ENCODE measurements around the gene RANBP9. TPM values are rescaled to one million over a fixed set of nuclear protein-coding genes. Genes with fewer than 3 reads are reported as not detected.

The RANBP9 gene
- total RNA-seq, 1 donor from 2014 or later = 56.2 TPM

DNA sequence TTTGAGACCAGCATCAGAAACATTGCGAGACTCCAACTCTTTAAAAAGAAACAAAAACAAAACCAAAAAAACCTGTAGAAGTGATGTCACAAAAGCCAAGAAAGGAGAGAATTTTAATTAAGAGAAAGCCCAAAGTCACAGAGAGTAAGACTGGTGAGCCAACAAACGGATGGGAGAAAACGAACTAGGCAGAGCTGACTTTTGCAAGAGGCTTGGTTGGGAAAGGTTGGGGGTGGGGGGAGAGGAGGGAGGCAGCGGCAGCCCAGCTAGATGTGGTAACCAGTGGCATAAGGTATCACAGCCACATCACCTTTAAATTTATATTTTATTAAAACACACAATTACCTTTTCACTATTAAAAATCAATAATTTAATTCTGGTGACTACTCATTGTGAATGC, 73.0 kb downstream of the RANBP9 start:
- Mint-ChIP-seq H3K27me3 (no peaks in the 10 kb centered on the region), H3K27ac (peak overlapping the region; percentile 51), H3K4me3 (no peak overlapping the region), H3K9me3 (no peaks in the 10 kb centered on the region), H3K4me1 (peaks cover 29% of the 10 kb centered on the region), H3K36me3 (ENCODE audit: low read depth) (peaks cover 59% of the 10 kb centered on the region)
- intact Hi-C loops (cut with micrococcal nuclease) = no loop called here
- no peak for DNase-seq

DNA sequence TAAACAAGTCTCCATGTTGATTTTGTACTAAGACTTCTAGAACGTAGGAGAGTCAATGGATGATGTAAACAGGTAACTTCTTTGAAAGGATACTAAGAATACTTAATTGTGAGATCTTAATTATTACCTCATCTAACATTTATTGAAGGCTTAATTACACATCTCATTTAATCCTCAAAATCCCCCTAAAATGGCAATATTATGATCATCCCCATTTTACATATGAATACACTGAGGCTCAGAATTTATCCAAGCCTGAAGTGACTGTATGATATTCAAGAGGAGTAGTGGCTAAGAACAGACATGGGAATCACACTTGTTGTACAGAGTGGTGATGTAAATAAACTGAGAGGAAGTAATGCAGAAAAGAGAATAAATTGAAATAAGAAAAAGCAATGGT, 73.6 kb downstream of the RANBP9 start:
- DNase-seq = no peak
- Mint-ChIP-seq H3K36me3 (ENCODE audit: low read depth) (peaks cover 57% of the 10 kb centered on the region), H3K27me3 (no peaks in the 10 kb centered on the region), H3K4me1 (peaks cover 25% of the 10 kb centered on the region), H3K9me3 (no peaks in the 10 kb centered on the region), H3K27ac (peak overlapping the region; percentile 51), H3K4me3 (no peak overlapping the region)
- intact Hi-C loops (cut with micrococcal nuclease) = no loop called here

DNA sequence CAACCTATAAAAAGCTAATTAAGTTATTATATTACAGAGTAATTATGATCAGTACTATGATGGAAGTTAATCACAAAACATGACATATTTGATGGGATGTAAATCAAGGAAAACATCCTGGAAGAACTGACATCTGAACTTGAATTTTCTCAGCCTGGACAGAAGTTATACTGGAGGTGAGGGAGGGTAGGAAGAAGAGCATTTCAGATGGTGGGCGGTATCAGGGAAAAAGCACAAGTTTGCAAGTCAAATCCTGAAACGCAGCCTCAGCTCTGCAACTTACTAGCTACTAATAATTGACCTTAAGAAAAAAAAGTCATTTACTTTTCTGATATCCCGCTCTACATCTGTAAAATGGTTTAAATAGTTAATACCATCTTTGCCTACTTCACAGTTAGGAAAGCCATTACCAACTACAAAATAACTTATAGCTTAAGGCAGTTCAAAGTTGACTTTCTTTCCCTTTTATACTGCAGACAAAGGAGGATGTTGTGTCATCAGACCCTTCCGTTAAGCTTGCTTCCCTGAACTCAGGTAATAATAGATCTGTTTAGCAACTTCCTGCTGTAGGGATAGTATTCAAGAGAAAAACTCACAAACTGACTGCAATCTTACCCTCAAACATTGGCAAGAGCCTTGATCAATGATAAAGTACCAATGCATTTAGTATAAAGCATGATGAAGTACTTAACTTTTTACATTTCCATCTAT, 75.5 kb downstream of the RANBP9 start:
- Mint-ChIP-seq H3K4me3 (peak overlapping the region; percentile 11), H3K27me3 (no peaks in the 10 kb centered on the region), H3K9me3 (no peaks in the 10 kb centered on the region), H3K27ac (peak overlapping the region; percentile 63), H3K36me3 (ENCODE audit: low read depth) (peaks cover 62% of the 10 kb centered on the region), H3K4me1 (peaks cover 27% of the 10 kb centered on the region)
- intact Hi-C loops (cut with micrococcal nuclease) = no loop called here
- no peak for DNase-seq

DNA sequence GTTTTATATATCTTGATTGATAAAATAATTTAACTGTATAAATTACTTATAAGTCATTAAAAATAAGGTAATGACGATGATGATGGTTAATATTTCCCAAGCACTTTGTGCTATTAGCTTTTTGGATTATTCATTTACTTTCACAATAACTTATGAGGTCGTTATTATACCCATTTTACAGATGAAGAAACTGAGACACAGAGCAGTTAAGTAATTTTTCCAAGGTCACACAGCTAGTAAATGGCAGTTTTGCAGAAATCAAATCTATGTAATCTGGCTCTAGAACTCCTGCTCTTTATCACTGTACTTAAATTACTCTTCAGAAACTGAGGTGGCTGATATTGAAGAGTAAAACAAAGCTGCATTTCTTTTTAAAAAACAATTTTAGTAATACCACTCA, 78.3 kb downstream of the RANBP9 start:
- no peak for DNase-seq
- Mint-ChIP-seq H3K9me3 (no peaks in the 10 kb centered on the region), H3K36me3 (ENCODE audit: low read depth) (peaks cover 69% of the 10 kb centered on the region), H3K4me1 (peaks cover 33% of the 10 kb centered on the region), H3K27me3 (no peaks in the 10 kb centered on the region), H3K27ac (no peak overlapping the region), H3K4me3 (no peak overlapping the region)
- intact Hi-C loops (cut with micrococcal nuclease) = loop anchor here (5.0 kb wide), 1 partner anchor 74 kb away; no protein-coding TSS in a partner anchor

DNA sequence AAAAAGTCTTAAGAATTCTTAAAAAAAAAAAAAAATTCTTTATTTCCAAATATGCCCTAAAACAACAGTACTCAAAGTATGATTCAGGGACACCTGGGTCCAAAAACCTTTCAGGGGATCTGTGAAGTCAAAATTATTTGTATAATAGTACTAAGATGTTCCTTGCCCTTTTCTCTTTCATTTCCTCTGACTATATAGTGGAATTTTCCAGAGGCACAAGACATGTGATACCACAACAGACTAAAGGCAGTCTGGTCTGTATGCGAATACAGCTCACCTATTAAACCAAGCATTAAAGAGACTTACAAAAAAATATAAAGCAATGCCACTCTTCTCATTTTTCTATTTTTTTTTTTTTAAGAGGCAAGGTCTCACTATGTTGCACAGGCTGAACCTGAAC, 81.1 kb downstream of the RANBP9 start:
- Mint-ChIP-seq H3K27ac (peak overlapping the region; percentile 49), H3K27me3 (no peaks in the 10 kb centered on the region), H3K4me3 (no peak overlapping the region), H3K9me3 (no peaks in the 10 kb centered on the region), H3K36me3 (ENCODE audit: low read depth) (peaks cover 67% of the 10 kb centered on the region), H3K4me1 (peaks cover 14% of the 10 kb centered on the region)
- intact Hi-C loops (cut with micrococcal nuclease) = loop anchor here (5.0 kb wide), 1 partner anchor 77 kb away; no protein-coding TSS in a partner anchor
- no peak for DNase-seq

DNA sequence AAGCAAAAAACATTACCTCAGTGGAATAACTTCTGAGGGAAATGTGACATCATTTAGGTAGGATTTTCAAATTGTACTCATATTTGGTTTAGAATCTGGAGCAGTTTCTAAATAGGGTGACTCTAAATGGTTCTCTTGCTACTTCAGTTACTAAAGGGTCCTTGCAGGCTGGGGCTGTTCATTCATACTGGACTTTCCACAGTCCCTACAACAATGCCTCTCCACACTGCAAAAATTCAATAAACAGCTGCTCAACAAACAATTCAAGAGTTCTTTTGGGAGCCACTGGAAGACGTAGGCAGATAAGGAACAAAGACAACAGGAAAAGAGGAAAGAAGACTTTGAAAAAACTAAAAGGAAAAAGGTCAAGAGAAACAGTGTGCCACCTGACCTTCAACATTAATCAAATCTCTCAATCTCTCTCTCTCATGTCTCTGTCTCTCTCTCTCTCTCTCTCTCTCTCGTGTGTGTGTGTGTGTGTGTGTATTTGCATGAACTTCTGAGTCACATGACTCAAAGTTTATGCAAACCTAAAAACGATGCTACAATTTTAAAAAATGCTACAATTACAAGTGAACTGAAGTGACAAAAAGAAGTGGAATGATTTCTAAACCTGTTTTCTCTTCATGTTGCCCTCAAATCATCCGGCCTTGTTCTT, 82.0 kb downstream of the RANBP9 start:
- Mint-ChIP-seq H3K4me3 (no peak overlapping the region), H3K27ac (peak overlapping the region; percentile 71), H3K4me1 (peaks cover 12% of the 10 kb centered on the region), H3K9me3 (no peaks in the 10 kb centered on the region), H3K27me3 (no peaks in the 10 kb centered on the region), H3K36me3 (ENCODE audit: low read depth) (peaks cover 67% of the 10 kb centered on the region)
- intact Hi-C loops (cut with micrococcal nuclease) = loop anchor here (5.0 kb wide), 1 partner anchor 78 kb away; no protein-coding TSS in a partner anchor
- no peak for DNase-seq

DNA sequence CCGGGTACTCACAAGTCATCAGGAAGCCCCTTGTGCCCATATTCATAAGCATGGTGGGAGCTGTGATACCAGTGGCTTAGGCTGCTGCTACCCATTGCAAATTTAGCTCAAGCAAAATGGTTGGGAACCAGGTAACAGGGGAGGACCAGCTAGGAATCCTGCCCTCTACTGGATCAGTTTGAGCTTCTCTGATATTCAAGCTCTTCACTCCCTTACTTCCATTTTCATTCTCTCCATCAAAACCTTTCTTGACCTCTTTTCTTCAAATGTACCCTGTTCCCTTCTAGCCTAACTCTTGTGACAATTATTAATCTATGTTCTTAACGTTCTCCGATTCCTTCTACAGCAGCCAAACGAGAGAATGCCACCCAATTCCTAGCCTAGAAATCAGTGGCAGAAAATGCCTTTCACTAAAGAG, 86.8 kb downstream of the RANBP9 start:
- intact Hi-C loops (cut with micrococcal nuclease) = loop anchor here (1.0 kb wide), 1 partner anchor 41 kb away; no protein-coding TSS in a partner anchor
- Mint-ChIP-seq H3K27me3 (no peaks in the 10 kb centered on the region), H3K36me3 (ENCODE audit: low read depth) (peaks cover 70% of the 10 kb centered on the region), H3K4me3 (no peak overlapping the region), H3K4me1 (peaks cover 11% of the 10 kb centered on the region), H3K9me3 (no peaks in the 10 kb centered on the region), H3K27ac (no peak overlapping the region)
- peak; percentile 74 for DNase-seq

DNA sequence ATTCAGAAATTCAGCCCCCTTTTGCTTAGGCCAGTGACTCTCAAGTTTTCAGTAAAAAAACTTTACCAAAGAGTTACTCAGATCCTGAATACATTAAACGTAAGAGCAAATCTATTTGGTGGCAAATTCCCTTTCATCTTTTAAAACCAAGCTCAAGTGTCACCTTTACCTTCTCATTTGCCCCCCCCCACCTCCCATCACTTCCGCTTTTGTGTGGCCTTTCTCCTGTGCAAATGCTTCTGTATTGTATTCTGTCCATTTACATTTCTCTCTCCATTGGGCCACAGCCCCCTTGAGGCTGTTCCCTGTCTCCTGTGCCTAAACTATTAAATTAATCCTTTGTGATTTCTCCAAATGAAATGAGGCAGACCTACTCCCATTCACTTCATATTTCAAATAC, 94.6 kb downstream of the RANBP9 start:
- peak overlapping the region; percentile 92 for H3K4me3 Mint-ChIP-seq
- peaks cover 48% of the 10 kb centered on the region for H3K36me3 Mint-ChIP-seq (ENCODE audit: low read depth)
- intact Hi-C loops (cut with micrococcal nuclease) = no loop called here
- no peaks in the 10 kb centered on the region for H3K27me3 Mint-ChIP-seq
- peak overlapping the region; percentile 45 for H3K27ac Mint-ChIP-seq
- H3K4me1 Mint-ChIP-seq = peaks cover 24% of the 10 kb centered on the region
- DNase-seq = no peak
- H3K9me3 Mint-ChIP-seq = no peaks in the 10 kb centered on the region

DNA sequence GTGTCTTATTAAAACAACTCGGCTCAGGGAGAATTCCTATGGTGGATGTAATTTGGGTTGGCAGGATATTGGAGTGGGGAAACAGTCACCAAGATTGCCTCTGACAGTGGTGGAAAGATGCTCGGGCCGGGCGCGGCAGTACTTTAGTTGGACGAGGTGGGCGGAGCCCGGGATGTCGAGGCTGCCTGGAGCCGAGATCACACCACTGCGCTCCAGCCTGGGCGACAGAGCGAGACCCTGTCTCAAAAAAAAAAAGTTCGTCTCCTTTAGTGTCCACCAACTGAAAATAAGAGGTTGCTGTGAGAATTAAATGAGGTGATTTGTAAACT, 95.9 kb downstream of the RANBP9 start:
- Mint-ChIP-seq H3K36me3 (ENCODE audit: low read depth) (peaks cover 42% of the 10 kb centered on the region), H3K4me1 (peaks cover 33% of the 10 kb centered on the region)
- DNase-seq = peak; percentile 86

DNA sequence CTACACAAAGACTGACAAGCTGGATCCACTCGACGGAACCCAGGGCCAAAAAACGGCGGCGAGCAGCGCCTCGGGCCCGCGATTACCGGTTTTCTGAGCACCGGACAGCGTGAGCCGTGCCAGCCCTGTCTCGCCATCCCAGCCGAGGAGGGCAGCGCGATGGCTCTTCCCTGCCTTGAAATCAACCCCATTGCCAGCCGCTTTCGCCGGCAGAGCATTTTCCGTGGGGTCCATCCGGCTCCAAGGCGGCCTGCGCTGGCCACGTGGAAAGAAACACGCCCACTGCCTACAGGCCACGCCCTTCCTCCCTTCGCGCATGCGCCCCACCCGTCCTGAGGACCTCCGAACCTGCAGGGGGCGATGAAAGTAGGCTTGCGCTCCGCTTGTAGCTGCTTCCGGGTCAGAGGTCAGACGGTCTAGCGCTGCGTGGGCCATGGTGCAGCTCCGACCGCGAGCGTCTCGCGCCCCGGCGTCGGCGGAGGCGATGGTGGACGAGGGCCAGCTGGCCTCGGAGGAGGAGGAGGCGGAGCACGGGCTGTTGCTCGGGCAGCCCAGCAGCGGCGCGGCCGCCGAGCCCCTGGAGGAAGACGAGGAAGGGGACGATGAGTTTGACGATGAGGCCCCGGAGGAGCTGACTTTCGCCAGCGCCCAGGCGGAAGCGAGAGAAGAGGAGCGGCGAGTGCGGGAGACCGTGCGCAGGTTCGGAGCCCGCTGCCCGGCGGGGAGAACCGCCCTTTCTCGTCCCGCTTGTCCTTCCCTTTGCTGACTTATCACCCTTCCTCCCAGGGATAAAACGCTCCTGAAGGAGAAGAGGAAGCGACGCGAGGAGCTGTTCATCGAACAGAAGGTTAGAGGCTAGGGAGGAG, 96.5 kb downstream of the RANBP9 start, which contains the start of gene NOL7:
TSS of gene NOL7 (plus strand) at position 410 of the 866 bp plus-strand sequence. CDS start at position 434, 24 bp downstream.
- Mint-ChIP-seq H3K36me3 (ENCODE audit: low read depth) (peaks cover 39% of the 10 kb centered on the region), H3K4me3 (peak within 1 kb of the TSS; percentile 92), H3K27ac (peak within 1 kb of the TSS; percentile 96), H3K27me3 (no peaks in the 10 kb centered on the region), H3K4me1 (peaks cover 33% of the 10 kb centered on the region), H3K9me3 (no peaks in the 10 kb centered on the region)
- intact Hi-C loops (cut with micrococcal nuclease) = loop anchor here (1.0 kb wide), 5 partner anchors 41 to 287 kb away; partner anchors contain the start of genes MCUR1, SIRT5 and TBC1D7
- peak; percentile 100 for DNase-seq

More for the DNA sequence above, 95.9 kb downstream of the RANBP9 start:
- intact Hi-C loops (cut with micrococcal nuclease) = loop anchor here (1.0 kb wide), 5 partner anchors 41 to 287 kb away; partner anchors contain the start of genes MCUR1, SIRT5 and TBC1D7
- H3K9me3 Mint-ChIP-seq = no peaks in the 10 kb centered on the region
- H3K4me3 Mint-ChIP-seq = peak overlapping the region; percentile 92
- no peaks in the 10 kb centered on the region for H3K27me3 Mint-ChIP-seq
- peak overlapping the region; percentile 96 for H3K27ac Mint-ChIP-seq

DNA sequence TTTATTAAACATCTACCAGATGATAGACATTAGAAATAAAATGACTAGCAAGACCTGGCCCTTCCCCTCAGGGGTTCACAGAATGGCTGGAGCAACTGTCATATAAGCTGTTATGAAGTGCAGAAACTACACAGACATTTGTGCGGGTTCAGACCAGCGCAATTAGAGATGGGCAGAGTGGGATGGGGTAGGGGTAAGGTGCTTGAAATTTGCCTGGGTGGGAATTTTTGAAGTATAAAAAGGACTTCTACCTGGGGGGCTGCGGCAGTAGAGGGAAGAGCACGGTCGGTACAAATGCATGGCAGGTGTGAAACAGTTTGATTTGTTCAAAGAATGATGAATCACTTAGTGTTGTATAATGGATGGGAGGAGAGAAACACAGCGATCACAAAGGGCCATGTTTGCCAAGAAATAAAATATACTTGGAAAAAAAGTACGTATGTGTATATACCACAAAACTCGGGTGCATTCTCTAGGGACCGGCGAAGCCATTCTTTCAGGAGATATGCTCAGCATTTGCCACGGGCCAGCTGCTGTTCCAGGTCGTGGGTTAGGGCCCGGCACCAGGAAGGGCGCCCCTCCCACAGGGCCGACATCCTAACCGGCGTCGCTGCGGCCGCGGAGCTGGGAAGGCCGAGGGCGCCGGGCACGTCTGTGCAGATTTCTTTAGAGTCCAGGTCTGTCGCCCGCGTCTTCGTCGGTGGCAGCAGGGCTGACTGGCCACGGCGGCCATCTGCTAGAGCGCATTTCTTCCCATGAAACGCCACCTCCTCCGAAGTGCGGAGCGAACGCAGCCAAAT, 97.3 kb downstream of the RANBP9 start:
- Mint-ChIP-seq H3K4me1 (peaks cover 33% of the 10 kb centered on the region), H3K9me3 (no peaks in the 10 kb centered on the region), H3K27ac (peak overlapping the region; percentile 96), H3K36me3 (ENCODE audit: low read depth) (peaks cover 35% of the 10 kb centered on the region), H3K27me3 (no peaks in the 10 kb centered on the region), H3K4me3 (peak overlapping the region; percentile 92)
- no peak for DNase-seq
- intact Hi-C loops (cut with micrococcal nuclease) = no loop called here

DNA sequence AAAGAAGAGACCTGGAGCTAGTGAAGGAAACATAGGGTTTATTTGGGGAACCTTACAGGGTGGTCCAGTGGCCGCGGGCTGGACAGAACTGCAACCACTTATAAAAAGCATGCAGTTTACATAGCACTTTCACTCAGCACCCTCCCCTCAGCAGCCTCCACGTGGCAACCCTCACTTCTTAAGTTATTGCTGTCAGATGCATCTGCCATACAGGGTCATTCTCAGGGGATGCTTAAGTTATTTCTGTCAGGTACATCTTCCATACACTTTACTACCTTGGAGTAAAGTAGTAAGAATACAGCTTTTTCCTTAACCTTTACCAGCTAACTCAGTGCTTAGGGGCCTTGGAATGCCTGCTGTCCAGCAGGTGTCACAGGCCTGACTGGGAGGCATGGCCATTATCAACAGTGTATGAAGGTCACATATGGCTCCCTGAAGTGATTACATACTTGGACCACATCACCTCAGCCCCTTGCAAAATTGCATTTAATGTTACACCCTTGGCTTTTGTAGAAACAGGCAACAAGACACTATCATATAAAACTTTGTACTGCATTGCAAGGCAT, 98.5 kb downstream of the RANBP9 start:
- H3K4me3 Mint-ChIP-seq = peak overlapping the region; percentile 92
- no peak overlapping the region for H3K27ac Mint-ChIP-seq
- H3K36me3 Mint-ChIP-seq (ENCODE audit: low read depth) = peaks cover 29% of the 10 kb centered on the region
- DNase-seq = no peak
- H3K27me3 Mint-ChIP-seq = no peaks in the 10 kb centered on the region
- intact Hi-C loops (cut with micrococcal nuclease) = no loop called here
- H3K9me3 Mint-ChIP-seq = no peaks in the 10 kb centered on the region
- H3K4me1 Mint-ChIP-seq = peaks cover 33% of the 10 kb centered on the region

DNA sequence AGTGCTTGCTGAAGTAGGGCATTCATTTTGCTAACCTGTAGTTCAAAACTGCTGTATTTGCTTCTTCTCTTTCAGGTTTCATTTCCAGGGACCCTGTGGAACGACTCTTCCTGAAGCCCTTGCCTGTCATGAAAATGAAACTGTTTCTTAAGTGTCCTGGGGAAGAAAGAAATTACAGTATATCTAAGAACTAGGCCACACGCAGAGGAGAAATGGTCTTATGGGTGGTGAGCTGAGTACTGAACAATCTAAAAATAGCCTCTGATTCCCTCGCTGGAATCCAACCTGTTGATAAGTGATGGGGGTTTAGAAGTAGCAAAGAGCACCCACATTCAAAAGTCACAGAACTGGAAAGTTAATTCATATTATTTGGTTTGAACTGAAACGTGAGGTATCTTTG, 99.9 kb downstream of the RANBP9 start:
- Mint-ChIP-seq H3K36me3 (ENCODE audit: low read depth) (peaks cover 22% of the 10 kb centered on the region), H3K4me3 (peak overlapping the region; percentile 51), H3K9me3 (no peaks in the 10 kb centered on the region), H3K27me3 (no peaks in the 10 kb centered on the region), H3K27ac (peak overlapping the region; percentile 86), H3K4me1 (peaks cover 26% of the 10 kb centered on the region)
- DNase-seq = peak; percentile 65
- intact Hi-C loops (cut with micrococcal nuclease) = no loop called here
